GM23338 (cell line): Measurements from ENCODE around the gene SPIRE2.

Source experiments
- CREB1 ChIP-seq: fragments of 250-450 bp; sonication (Bioruptor Pico); IDR thresholded peaks from 2 replicates; pipeline ENCODE4 v1.5.0; 2020; ENCODE audit warnings: low read depth, mild to moderate bottlenecking, moderate library complexity
- EZH2 ChIP-seq: fragments of 200-600 bp; sonication (generic); IDR thresholded peaks from one replicate; pipeline ENCODE4 v1.8.0; 2017; ENCODE audit warnings: antibody characterized with exemption, mild to moderate bottlenecking, low read depth; ENCODE audit not compliant: unreplicated experiment
- NANOG ChIP-seq: IDR thresholded peaks from 2 replicates; pipeline ENCODE4 v1.6.1; 2016; ENCODE audit warnings: antibody characterized with exemption, borderline replicate concordance
- POLR2AphosphoS5 ChIP-seq: IDR thresholded peaks from 2 replicates; pipeline ENCODE4 v1.6.1; 2016; ENCODE audit warnings: antibody characterized with exemption, low read depth
- TF ChIP-seq, protein P1 (sequence below), 2 experiments: fragments of 200-600 bp in 1 of 2; sonication (generic) in 1 of 2; conservative IDR thresholded peaks; 2 replicates each; pipeline versions ENCODE4 v1.5.1 to v1.6.1; 2016 to 2017; ENCODE audit warnings: antibody characterized with exemption in 2 of 2, low read depth in 2 of 2, mild to moderate bottlenecking in 2 of 2, moderate library complexity in 1 of 2

DNA sequence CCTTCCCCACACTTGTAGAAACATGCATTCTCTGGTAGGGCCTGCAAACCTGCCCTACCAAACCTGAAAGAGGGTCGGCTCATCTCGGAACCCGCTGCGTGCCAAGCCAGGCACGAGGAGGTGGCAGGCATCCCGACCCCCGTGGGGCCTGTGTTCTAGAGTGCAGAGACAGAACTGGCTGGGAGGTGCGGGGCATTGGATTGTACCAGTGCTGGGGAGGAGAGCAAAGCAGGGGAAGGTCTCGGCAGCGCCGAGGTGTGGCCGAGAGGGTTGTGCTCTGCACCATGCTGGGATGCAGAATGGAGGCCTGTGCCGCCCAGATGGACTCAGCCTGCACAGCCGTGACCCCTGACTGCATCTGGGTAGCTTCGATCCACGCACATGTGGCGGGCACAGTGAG lies 72.6 kb downstream of the SPIRE2 start:
- TF ChIP-seq, protein P1, sequence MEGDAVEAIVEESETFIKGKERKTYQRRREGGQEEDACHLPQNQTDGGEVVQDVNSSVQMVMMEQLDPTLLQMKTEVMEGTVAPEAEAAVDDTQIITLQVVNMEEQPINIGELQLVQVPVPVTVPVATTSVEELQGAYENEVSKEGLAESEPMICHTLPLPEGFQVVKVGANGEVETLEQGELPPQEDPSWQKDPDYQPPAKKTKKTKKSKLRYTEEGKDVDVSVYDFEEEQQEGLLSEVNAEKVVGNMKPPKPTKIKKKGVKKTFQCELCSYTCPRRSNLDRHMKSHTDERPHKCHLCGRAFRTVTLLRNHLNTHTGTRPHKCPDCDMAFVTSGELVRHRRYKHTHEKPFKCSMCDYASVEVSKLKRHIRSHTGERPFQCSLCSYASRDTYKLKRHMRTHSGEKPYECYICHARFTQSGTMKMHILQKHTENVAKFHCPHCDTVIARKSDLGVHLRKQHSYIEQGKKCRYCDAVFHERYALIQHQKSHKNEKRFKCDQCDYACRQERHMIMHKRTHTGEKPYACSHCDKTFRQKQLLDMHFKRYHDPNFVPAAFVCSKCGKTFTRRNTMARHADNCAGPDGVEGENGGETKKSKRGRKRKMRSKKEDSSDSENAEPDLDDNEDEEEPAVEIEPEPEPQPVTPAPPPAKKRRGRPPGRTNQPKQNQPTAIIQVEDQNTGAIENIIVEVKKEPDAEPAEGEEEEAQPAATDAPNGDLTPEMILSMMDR (conservative IDR thresholded peaks at IDR 0.05; ENCODE audit: low read depth in 2 of 2): no peak
- no peak for TF ChIP-seq CREB1 (CRISPR knock-in tag)
- TF ChIP-seq POLR2AphosphoS5: no peak
- no peak for TF ChIP-seq EZH2
- no peak for TF ChIP-seq NANOG
